Measurements from ENCODE around the gene RGS17. TPM values are rescaled to one million over a fixed set of nuclear protein-coding genes. Genes with fewer than 3 reads are reported as not detected.

RGS17 gene
- total RNA-seq, 1 donor: 1.3 TPM

DNA sequence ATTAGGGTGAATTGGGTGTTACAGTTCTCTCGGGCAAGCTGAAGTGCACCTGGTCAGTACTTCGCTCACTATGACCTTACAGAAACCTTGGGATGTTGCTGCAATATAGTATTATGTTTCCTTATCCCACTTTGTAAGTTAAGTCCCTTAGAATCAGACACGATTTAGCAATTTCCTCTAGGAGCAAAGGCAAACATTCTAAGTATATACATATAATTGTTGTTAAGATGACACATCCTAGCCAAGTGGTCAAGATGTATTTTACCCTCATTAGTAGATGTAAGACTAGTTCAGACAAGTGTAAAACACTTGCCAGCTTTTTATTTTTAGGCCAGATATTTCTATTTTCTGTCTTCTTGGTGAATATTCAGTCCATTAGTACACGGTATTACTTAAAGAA, 31.1 kb upstream of the RGS17 start:
- no peak overlapping the region for H3K4me3 ChIP-seq (ENCODE audit: low read depth, low read length)
- TF ChIP-seq, protein P1, sequence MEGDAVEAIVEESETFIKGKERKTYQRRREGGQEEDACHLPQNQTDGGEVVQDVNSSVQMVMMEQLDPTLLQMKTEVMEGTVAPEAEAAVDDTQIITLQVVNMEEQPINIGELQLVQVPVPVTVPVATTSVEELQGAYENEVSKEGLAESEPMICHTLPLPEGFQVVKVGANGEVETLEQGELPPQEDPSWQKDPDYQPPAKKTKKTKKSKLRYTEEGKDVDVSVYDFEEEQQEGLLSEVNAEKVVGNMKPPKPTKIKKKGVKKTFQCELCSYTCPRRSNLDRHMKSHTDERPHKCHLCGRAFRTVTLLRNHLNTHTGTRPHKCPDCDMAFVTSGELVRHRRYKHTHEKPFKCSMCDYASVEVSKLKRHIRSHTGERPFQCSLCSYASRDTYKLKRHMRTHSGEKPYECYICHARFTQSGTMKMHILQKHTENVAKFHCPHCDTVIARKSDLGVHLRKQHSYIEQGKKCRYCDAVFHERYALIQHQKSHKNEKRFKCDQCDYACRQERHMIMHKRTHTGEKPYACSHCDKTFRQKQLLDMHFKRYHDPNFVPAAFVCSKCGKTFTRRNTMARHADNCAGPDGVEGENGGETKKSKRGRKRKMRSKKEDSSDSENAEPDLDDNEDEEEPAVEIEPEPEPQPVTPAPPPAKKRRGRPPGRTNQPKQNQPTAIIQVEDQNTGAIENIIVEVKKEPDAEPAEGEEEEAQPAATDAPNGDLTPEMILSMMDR (IDR thresholded peaks at IDR 0.05; ENCODE audit: insufficient read depth, low read depth, low read length): no peak
- DNase-seq (ENCODE audit: low read depth): peak; percentile 55

- peak; percentile 59 for DNase-seq (ENCODE audit: low read depth)
- TF ChIP-seq, protein P1 (IDR thresholded peaks at IDR 0.05; ENCODE audit: insufficient read depth, low read depth, low read length): no peak
Measured at GRCh38 chr6:153160221-153160620, 29.1 kb upstream of the RGS17 start.

GRCh38 chr6:153150752-153151440, 19.8 kb upstream of the RGS17 start:
- H3K4me3 ChIP-seq (ENCODE audit: low read depth, low read length): peak overlapping the region; percentile 53
- TF ChIP-seq, protein P1 (IDR thresholded peaks at IDR 0.05; ENCODE audit: insufficient read depth, low read depth, low read length): no peak
- DNase-seq (ENCODE audit: low read depth): peak; percentile 58

More at GRCh38 chr6:153160221-153160620, 29.1 kb upstream of the RGS17 start:
- H3K4me3 ChIP-seq (ENCODE audit: low read depth, low read length): no peak overlapping the region

GRCh38 chr6:153150371-153150751, 19.3 kb upstream of the RGS17 start:
- TF ChIP-seq, protein P1 (IDR thresholded peaks at IDR 0.05; ENCODE audit: insufficient read depth, low read depth, low read length): no peak
- DNase-seq (ENCODE audit: low read depth): no peak
- peak overlapping the region; percentile 53 for H3K4me3 ChIP-seq (ENCODE audit: low read depth, low read length)

GRCh38 chr6:153149891-153150290, 18.8 kb upstream of the RGS17 start:
- TF ChIP-seq, protein P1 (IDR thresholded peaks at IDR 0.05; ENCODE audit: insufficient read depth, low read depth, low read length): no peak
- DNase-seq (ENCODE audit: low read depth): no peak
- no peak overlapping the region for H3K4me3 ChIP-seq (ENCODE audit: low read depth, low read length)

DNA sequence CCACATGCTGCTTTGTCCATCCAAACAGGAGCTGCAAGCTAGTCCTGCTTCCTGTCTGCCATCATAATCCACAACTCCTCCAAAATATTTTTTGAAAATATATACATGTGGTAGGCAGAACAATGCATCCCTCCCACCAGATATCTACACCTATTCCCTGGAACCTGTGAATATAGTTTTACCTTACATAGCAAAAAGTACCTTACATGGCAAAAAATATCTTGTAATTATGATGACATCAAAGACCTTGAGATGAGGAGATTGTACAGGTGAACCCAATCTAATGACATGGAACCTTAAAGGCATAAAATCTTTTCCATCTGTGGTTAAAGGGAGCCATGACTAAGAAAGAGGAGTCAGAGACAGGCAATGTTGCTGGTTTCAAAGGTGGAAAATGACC, 15.3 kb upstream of the RGS17 start:
- H3K4me3 ChIP-seq (ENCODE audit: low read depth, low read length): no peak overlapping the region
- DNase-seq (ENCODE audit: low read depth): no peak
- TF ChIP-seq, protein P1 (IDR thresholded peaks at IDR 0.05; ENCODE audit: insufficient read depth, low read depth, low read length): no peak

DNA sequence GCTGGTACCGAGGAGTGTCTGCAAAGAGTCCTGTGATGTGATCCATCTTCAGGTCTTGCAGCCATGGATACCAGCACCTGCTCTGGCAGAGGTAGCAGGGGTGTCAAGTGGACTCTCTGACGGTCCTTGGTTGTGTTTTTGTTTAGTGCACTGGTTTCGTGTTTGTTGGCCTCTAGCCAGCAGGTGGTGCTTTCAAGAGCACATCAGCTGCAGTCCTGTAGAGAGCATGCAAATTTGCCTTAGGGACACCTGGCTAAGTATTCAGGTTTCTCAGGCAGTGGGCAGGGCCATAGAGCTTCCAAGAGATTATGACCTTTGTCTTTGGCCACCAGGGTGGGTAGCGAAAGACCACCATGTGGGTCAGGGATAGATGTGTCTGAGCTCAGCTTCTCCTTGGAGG, 14.5 kb upstream of the RGS17 start:
- TF ChIP-seq, protein P1 (IDR thresholded peaks at IDR 0.05; ENCODE audit: insufficient read depth, low read depth, low read length): no peak
- H3K4me3 ChIP-seq (ENCODE audit: low read depth, low read length): no peak overlapping the region
- DNase-seq (ENCODE audit: low read depth): no peak

Data from fibroblast of villous mesenchyme (primary cell).